K562 (cell line): ENCODE data around the gene CT55. TPM values are rescaled to one million over a fixed set of nuclear protein-coding genes. Genes with fewer than 3 reads are reported as not detected.
A peak's percentile ranks its signal among the peaks of the same experiment; 100 is the strongest.

ENCODE experiments used
- ATF6 ChIP-seq: sonication (generic); formaldehyde crosslinking; IDR thresholded peaks from 2 replicates; pipeline ENCODE4 v1.4.0; 2020; ENCODE audit warnings: mild to moderate bottlenecking, missing genetic modification reagents
- CBFA2T2 ChIP-seq: fragments of 450-650 bp; conservative IDR thresholded peaks from 2 replicates; pipeline ENCODE4 v1.6.1; 2017; ENCODE audit warnings: mild to moderate bottlenecking
- CCNT2 ChIP-seq: IDR thresholded peaks from 2 replicates; pipeline ENCODE4 v1.6.1; 2011; ENCODE audit warnings: borderline replicate concordance, low read depth, mild to moderate bottlenecking, moderate library complexity, mixed read lengths, low read length; ENCODE audit not compliant: insufficient read length; ENCODE audit errors: extremely low read depth
- E2F6 ChIP-seq, 2 experiments: IDR thresholded peaks; 2 replicates each; pipeline ENCODE4 v1.6.1; 2011; ENCODE audit warnings: borderline replicate concordance in 1 of 2, control low read depth in 1 of 2, low read depth in 1 of 2, low read length in 1 of 2, mild to moderate bottlenecking in 1 of 2, mixed read lengths in 1 of 2, moderate library complexity in 1 of 2; ENCODE audit not compliant: insufficient read depth in 1 of 2, insufficient read length in 1 of 2, poor library complexity in 1 of 2, severe bottlenecking in 1 of 2; ENCODE audit errors: extremely low read depth in 1 of 2
- GATAD2B ChIP-seq: fragments of 450-650 bp; IDR thresholded peaks from 2 replicates; pipeline ENCODE4 v1.6.1; 2017; ENCODE audit warnings: mild to moderate bottlenecking, borderline replicate concordance
- HNRNPLL ChIP-seq: fragments of 200-400 bp; formaldehyde crosslinking; IDR thresholded peaks from 2 replicates; pipeline ENCODE4 v1.6.1; 2017; ENCODE audit warnings: low read length, low read depth, mild to moderate bottlenecking; ENCODE audit not compliant: poor library complexity, severe bottlenecking
- MED1 ChIP-seq: sonication (generic); formaldehyde crosslinking; IDR thresholded peaks from 2 replicates; pipeline ENCODE4 v1.8.1; 2023; ENCODE audit warnings: missing genetic modification reagents, borderline replicate concordance
- PHB ChIP-seq: fragments of 250-450 bp; sonication (Bioruptor Pico); IDR thresholded peaks from 2 replicates; pipeline ENCODE4 v1.5.0; 2021
- POLR3G ChIP-seq: IDR thresholded peaks from 2 replicates; pipeline ENCODE4 v1.6.1; 2011; ENCODE audit not compliant: insufficient read length, insufficient replicate concordance; ENCODE audit errors: extremely low read depth
- RBFOX2 ChIP-seq: fragments of 200-400 bp; formaldehyde crosslinking; IDR thresholded peaks from 2 replicates; pipeline ENCODE4 v1.6.1; 2017; ENCODE audit warnings: low read depth, mild to moderate bottlenecking, low read length, moderate library complexity
- SUPT5H ChIP-seq: fragments of 450-650 bp; IDR thresholded peaks from 2 replicates; pipeline ENCODE4 v1.6.1; 2016
- TAF15 ChIP-seq: fragments of 200-400 bp; formaldehyde crosslinking; IDR thresholded peaks from 2 replicates; pipeline ENCODE4 v1.6.1; 2017; ENCODE audit warnings: mild to moderate bottlenecking, low read depth, low read length, moderate library complexity
- TCF7 ChIP-seq: sonication (generic); IDR thresholded peaks from 2 replicates; pipeline ENCODE4 v1.6.1; 2016; ENCODE audit warnings: antibody characterized with exemption, borderline replicate concordance
- TEAD2 ChIP-seq: fragments of 450-650 bp; IDR thresholded peaks from 2 replicates; pipeline ENCODE4 v1.6.1; 2016; ENCODE audit warnings: missing genetic modification characterization, control low read depth, missing compliant biosample characterization
- TFAM ChIP-seq: fragments of 250-450 bp; sonication (Bioruptor Pico); conservative IDR thresholded peaks from 2 replicates; pipeline ENCODE4 v1.5.0; 2021; ENCODE audit warnings: mild to moderate bottlenecking, moderate library complexity
- USF1 ChIP-seq: sonication (generic); formaldehyde crosslinking; IDR thresholded peaks from 2 replicates; pipeline ENCODE4 v1.9.0; 2022; ENCODE audit warnings: mild to moderate bottlenecking, missing genetic modification reagents
- ZBTB8A ChIP-seq: fragments of 450-650 bp; IDR thresholded peaks from 2 replicates; pipeline ENCODE4 v1.6.1; 2018; ENCODE audit warnings: mild to moderate bottlenecking, moderate library complexity; ENCODE audit not compliant: partially characterized antibody
- ZNF274 ChIP-seq: IDR thresholded peaks from 2 replicates; pipeline ENCODE4 v1.6.1; 2011; ENCODE audit warnings: low read depth, mild to moderate bottlenecking, low read length, moderate library complexity, borderline replicate concordance
- ZNF324 ChIP-seq: fragments of 250-450 bp; sonication (Bioruptor Pico); IDR thresholded peaks from 2 replicates; pipeline ENCODE4 v1.4.0; 2020; ENCODE audit warnings: mild to moderate bottlenecking
- ZNF830 ChIP-seq: fragments of 250-450 bp; sonication (Bioruptor Pico); IDR thresholded peaks from 2 replicates; pipeline ENCODE4 v1.5.0; 2021; ENCODE audit warnings: mild to moderate bottlenecking
- ZZZ3 ChIP-seq: fragments of 450-650 bp; IDR thresholded peaks from 2 replicates; pipeline ENCODE4 v1.6.1; 2016; ENCODE audit warnings: antibody characterized with exemption, mild to moderate bottlenecking, moderate library complexity
- polyA plus RNA-seq, 8 experiments: library from polyadenylated mRNA; depleted of rRNA in 4 of 8; stranded (reverse) in 5 of 8; unstranded in 3 of 8; fragments of >200 nt; fragmentation: Nextera tagmentation in 2 of 8; fragmentation: Illumina TruSeq in 1 of 8; extraction: Ambion mirVana in 2 of 8; extraction: Trizol in 1 of 8; gene quantifications; 2 replicates each; pipeline versions ENCODE4 v1.2.1 to v1.2.3, GENCODE V29; 2011 to 2014; ENCODE audit warnings: inconsistent platforms in 1 of 8, missing spikeins in 1 of 8
- total RNA-seq, 7 experiments: library from RNA; depleted of rRNA in 6 of 7; stranded (reverse); fragments of >200 nt in 6 of 7; fragmentation: Illumina TruSeq in 2 of 7; extraction: Trizol in 2 of 7; gene quantifications; 2 replicates each; pipeline versions ENCODE4 v1.2.1 to v1.2.3, GENCODE V29; 2011 to 2021; ENCODE audit warnings: low replicate concordance in 1 of 7
- TF ChIP-seq, protein P1 (sequence below), 2 experiments: IDR thresholded peaks; 2 replicates each; pipeline ENCODE4 v1.6.1; 2012; ENCODE audit warnings: improper control_type of control experiment in 2 of 2, low read depth in 2 of 2, low read length in 2 of 2, borderline replicate concordance in 1 of 2

The CT55 gene
- total and polyA plus RNA-seq, 9 of the 15 experiments (the other 6 are each of a cell fraction or from before 2014, with no cell fraction given): 48.5 to 98.9 (median 73.2) TPM

GRCh38 chrX:135170877-135171519, at the start of gene CT55 (continued):
- no peak for TF ChIP-seq ZBTB8A
- TF ChIP-seq TEAD2: no peak
- no peak for TF ChIP-seq TCF7
- peak; percentile 65 for TF ChIP-seq SUPT5H
- TF ChIP-seq USF1: peak; percentile 42; the same call in 1 of the 2 replicates
- TF ChIP-seq PHB: no peak
- TF ChIP-seq TAF15: no peak
- TF ChIP-seq CCNT2: no peak
- no peak for TF ChIP-seq CBFA2T2
- TF ChIP-seq GATAD2B: no peak
- no peak for TF ChIP-seq ATF6
- TF ChIP-seq MED1 (CRISPR knock-in tag): no peak
- TF ChIP-seq POLR3G: no peak
- TF ChIP-seq E2F6 (IDR thresholded peaks at IDR 0.05; ENCODE audit: borderline replicate concordance in 1 of 2, extremely low read depth in 1 of 2, insufficient read depth in 1 of 2, insufficient read length in 1 of 2, low read depth in 1 of 2, low read length in 1 of 2, poor library complexity in 1 of 2, severe bottlenecking in 1 of 2): peak; percentile 70 to 85
- TF ChIP-seq, protein P1, sequence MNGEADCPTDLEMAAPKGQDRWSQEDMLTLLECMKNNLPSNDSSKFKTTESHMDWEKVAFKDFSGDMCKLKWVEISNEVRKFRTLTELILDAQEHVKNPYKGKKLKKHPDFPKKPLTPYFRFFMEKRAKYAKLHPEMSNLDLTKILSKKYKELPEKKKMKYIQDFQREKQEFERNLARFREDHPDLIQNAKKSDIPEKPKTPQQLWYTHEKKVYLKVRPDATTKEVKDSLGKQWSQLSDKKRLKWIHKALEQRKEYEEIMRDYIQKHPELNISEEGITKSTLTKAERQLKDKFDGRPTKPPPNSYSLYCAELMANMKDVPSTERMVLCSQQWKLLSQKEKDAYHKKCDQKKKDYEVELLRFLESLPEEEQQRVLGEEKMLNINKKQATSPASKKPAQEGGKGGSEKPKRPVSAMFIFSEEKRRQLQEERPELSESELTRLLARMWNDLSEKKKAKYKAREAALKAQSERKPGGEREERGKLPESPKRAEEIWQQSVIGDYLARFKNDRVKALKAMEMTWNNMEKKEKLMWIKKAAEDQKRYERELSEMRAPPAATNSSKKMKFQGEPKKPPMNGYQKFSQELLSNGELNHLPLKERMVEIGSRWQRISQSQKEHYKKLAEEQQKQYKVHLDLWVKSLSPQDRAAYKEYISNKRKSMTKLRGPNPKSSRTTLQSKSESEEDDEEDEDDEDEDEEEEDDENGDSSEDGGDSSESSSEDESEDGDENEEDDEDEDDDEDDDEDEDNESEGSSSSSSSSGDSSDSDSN (IDR thresholded peaks at IDR 0.05; ENCODE audit: borderline replicate concordance in 1 of 2, low read depth in 2 of 2, low read length in 2 of 2): no peak
- no peak for TF ChIP-seq TFAM (CRISPR knock-in tag)
- TF ChIP-seq ZNF830: no peak
- TF ChIP-seq HNRNPLL: no peak
- peak; percentile 79 for TF ChIP-seq RBFOX2
- no peak for TF ChIP-seq ZZZ3
- TF ChIP-seq ZNF324 (CRISPR knock-in tag): no peak
- TF ChIP-seq ZNF274: no peak
